Mesodermal cell (in vitro differentiated cells): ENCODE results near the gene DSN1. TPM values are rescaled to one million over a fixed set of nuclear protein-coding genes. Genes with fewer than 3 reads are reported as not detected.

Experiments used
- H3K27ac ChIP-seq: 2 replicates; pipeline ENCODE4 v1.7.0; 2013; ENCODE audit warnings: mild to moderate bottlenecking, low read depth, low read length, moderate library complexity; ENCODE audit not compliant: severe bottlenecking
- H3K36me3 ChIP-seq: 2 replicates; pipeline ENCODE4 v1.7.1; 2013; ENCODE audit warnings: mild to moderate bottlenecking, low read length, moderate library complexity; ENCODE audit not compliant: control insufficient read depth, insufficient read depth
- H3K4me1 ChIP-seq: one replicate; pipeline ENCODE4 v1.7.1; 2013; ENCODE audit warnings: mild to moderate bottlenecking, low read length; ENCODE audit not compliant: insufficient read depth, control insufficient read depth, poor library complexity, severe bottlenecking
- H3K4me3 ChIP-seq: 2 replicates; pipeline ENCODE4 v1.7.0; 2013; ENCODE audit warnings: low read length, control low read depth, mild to moderate bottlenecking; ENCODE audit not compliant: insufficient read depth, poor library complexity, severe bottlenecking; ENCODE audit errors: extremely low read depth
- H3K9me3 ChIP-seq: 2 replicates; pipeline ENCODE4 v1.7.1; 2013; ENCODE audit warnings: mild to moderate bottlenecking, low read length, moderate library complexity; ENCODE audit not compliant: control insufficient read depth
- WGBS, 2 experiments: methylation state at CpG; one replicate each; pipeline ENCODE4 v1.1.5; 2013; ENCODE audit warnings: missing lambda C conversion rate in 2 of 2; ENCODE audit not compliant: insufficient coverage in 2 of 2; 5-methylcytosine and 5-hydroxymethylcytosine counted together
- polyA plus RNA-seq, 2 experiments: library from polyadenylated mRNA; stranded (reverse); fragments of 50-300 nt; gene quantifications; one replicate each; pipeline ENCODE4 v1.2.3, GENCODE V29; 2013

The DSN1 gene, protein sequence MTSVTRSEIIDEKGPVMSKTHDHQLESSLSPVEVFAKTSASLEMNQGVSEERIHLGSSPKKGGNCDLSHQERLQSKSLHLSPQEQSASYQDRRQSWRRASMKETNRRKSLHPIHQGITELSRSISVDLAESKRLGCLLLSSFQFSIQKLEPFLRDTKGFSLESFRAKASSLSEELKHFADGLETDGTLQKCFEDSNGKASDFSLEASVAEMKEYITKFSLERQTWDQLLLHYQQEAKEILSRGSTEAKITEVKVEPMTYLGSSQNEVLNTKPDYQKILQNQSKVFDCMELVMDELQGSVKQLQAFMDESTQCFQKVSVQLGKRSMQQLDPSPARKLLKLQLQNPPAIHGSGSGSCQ
- polyA plus RNA-seq (2013, experiment 1 of 2) = 19.1 TPM
- 18.1 TPM for polyA plus RNA-seq (2013, experiment 2 of 2)

GRCh38 chr20:36773597-36774390, at the start of gene DSN1:
Gene DSN1 (minus strand): TSS chr20:36773763. CDS start chr20:36771458, 2,305 bp downstream.
- peaks cover 6% of the 10 kb centered on the region for H3K4me1 ChIP-seq

DNA sequence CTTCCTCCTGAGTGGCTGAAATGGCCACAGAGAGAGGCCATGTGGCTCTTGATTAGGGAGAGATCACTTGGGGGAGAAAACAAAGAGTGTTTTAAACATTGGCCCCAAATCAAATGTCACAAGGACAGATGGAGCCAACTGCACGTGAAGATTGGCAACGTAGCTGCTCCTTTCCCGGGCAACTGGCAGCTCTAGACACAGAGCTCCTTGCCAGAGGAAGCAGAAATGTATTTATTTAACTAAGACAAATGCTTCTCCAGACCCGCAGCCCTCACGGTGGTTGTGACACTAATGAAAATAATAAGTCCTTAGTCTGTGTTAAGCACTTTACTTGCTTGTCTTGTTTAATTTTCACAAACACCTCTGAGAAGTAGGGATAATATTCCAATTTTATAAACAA, 49.6 kb upstream of the DSN1 start:
- H3K9me3 ChIP-seq = no peaks in the 10 kb centered on the region
- H3K27ac ChIP-seq = no peak overlapping the region
- WGBS, 2 experiments = 92 to 100% methylated on average over 2 to 4 of the region's 5 CpGs
- no peak overlapping the region for H3K4me3 ChIP-seq
- H3K4me1 ChIP-seq = peaks cover 4% of the 10 kb centered on the region
- peaks cover 72% of the 10 kb centered on the region for H3K36me3 ChIP-seq

More at GRCh38 chr20:36773597-36774390, at the start of gene DSN1:
- Histone ChIP-seq H3K36me3 (peaks cover 6% of the 10 kb centered on the region), H3K27ac (peak within 1 kb of the TSS; percentile 98), H3K9me3 (no peaks in the 10 kb centered on the region), H3K4me3 (peak within 1 kb of the TSS; percentile 77)
- WGBS, 2 experiments = 0% methylated on average over 32 to 42 of the region's 61 CpGs

DNA sequence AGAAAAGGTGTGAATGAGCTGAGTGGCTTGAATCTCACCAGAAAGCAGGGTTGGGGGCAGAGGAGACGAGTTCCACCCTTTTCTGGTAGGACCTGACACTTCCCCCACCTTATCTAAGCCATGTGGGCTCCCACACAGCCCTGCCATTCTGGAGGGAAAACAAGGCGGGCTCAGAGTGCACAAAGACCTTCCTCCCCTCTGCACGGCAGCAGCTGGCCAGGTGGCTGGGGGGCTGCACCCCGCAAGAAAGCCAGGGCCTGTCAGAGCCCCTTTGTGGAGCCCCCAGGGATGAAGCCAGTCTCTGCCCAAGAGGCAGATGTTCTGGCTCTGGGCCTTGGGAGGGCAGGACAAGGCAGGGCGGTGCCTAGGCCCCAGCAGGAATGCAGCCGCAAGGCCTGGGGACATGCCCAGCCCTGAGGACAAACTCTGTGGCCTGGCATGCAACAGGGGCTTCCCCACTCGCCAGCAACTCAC, 48.4 kb upstream of the DSN1 start:
- Histone ChIP-seq H3K9me3 (no peaks in the 10 kb centered on the region), H3K36me3 (peaks cover 75% of the 10 kb centered on the region), H3K27ac (no peak overlapping the region), H3K4me1 (peaks cover 4% of the 10 kb centered on the region), H3K4me3 (no peak overlapping the region)
- 70 to 81% methylated on average over 4 to 6 of the region's 7 CpGs for WGBS, 2 experiments

- no peaks in the 10 kb centered on the region for H3K9me3 ChIP-seq
- peaks cover 79% of the 10 kb centered on the region for H3K36me3 ChIP-seq
- peaks cover 4% of the 10 kb centered on the region for H3K4me1 ChIP-seq
- no peak overlapping the region for H3K4me3 ChIP-seq
- 100% methylated on average over 1 of the region's 5 CpGs; no CpG with 5 or more reads in 1 of the 2 experiments for WGBS, 2 experiments
- H3K27ac ChIP-seq = no peak overlapping the region
Observed at GRCh38 chr20:36820928-36821327, 47.4 kb upstream of the DSN1 start.

DNA sequence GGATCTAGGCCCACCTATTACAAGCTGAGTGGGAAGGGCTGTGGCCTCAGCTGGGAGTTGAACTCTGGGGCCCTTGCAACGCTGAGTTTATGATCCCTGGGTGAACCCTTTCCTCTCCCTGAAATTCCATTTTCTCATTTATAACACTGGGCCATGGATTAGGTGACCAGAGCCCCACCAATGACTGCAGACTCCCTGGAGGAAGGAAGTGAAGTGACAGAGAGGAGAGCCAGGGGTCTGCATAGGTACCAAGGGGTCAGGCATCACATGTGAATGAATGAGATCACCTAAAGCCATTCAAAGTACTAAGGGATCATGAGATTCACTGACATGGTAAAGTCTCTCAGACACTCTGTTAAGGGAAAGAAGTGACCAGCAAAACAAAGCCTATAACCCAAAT, 46.5 kb upstream of the DSN1 start:
- H3K27ac ChIP-seq = no peak overlapping the region
- no peak overlapping the region for H3K4me3 ChIP-seq
- H3K36me3 ChIP-seq = peaks cover 80% of the 10 kb centered on the region
- no peaks in the 10 kb centered on the region for H3K9me3 ChIP-seq
- H3K4me1 ChIP-seq = peaks cover 4% of the 10 kb centered on the region
- 33 to 100% methylated on average over 1 of the region's 1 CpG for WGBS, 2 experiments

- H3K9me3 ChIP-seq = no peaks in the 10 kb centered on the region
- H3K36me3 ChIP-seq = peaks cover 80% of the 10 kb centered on the region
- H3K4me1 ChIP-seq = peaks cover 4% of the 10 kb centered on the region
- H3K27ac ChIP-seq = no peak overlapping the region
- no peak overlapping the region for H3K4me3 ChIP-seq
- WGBS, 2 experiments = 43 to 49% methylated on average over 5 of the region's 5 CpGs
Observed at GRCh38 chr20:36819659-36820058, 46.1 kb upstream of the DSN1 start.

DNA sequence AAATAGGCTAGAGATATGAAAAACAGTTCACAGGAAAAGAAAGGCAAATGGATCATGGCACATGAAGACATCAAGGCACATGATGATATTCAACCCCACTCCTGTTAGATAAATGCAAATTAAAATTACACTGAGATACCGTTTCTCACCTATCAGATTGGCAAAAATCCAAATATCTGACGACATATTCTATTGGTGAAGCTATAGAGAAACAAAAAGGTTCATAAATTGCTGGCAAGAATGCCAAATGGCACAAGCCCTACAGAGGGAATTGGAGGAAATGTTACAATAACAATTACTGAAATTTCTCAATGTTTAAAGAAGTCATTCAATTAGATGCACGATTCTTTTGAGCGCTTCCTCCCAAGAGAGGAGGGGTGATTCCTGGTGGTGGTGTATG, 45.3 kb upstream of the DSN1 start:
- H3K4me3 ChIP-seq = no peak overlapping the region
- H3K4me1 ChIP-seq = peaks cover 4% of the 10 kb centered on the region
- no peak overlapping the region for H3K27ac ChIP-seq
- no CpG with 5 or more reads among the region's 4 CpGs for WGBS, 2 experiments
- peaks cover 82% of the 10 kb centered on the region for H3K36me3 ChIP-seq
- H3K9me3 ChIP-seq = no peaks in the 10 kb centered on the region

- no CpG with 5 or more reads among the region's 1 CpG for WGBS, 2 experiments
- H3K9me3 ChIP-seq = no peaks in the 10 kb centered on the region
- peaks cover 84% of the 10 kb centered on the region for H3K36me3 ChIP-seq
- no peak overlapping the region for H3K27ac ChIP-seq
- no peak overlapping the region for H3K4me3 ChIP-seq
- peaks cover 4% of the 10 kb centered on the region for H3K4me1 ChIP-seq
Observed at GRCh38 chr20:36818185-36818584, 44.6 kb upstream of the DSN1 start.

DNA sequence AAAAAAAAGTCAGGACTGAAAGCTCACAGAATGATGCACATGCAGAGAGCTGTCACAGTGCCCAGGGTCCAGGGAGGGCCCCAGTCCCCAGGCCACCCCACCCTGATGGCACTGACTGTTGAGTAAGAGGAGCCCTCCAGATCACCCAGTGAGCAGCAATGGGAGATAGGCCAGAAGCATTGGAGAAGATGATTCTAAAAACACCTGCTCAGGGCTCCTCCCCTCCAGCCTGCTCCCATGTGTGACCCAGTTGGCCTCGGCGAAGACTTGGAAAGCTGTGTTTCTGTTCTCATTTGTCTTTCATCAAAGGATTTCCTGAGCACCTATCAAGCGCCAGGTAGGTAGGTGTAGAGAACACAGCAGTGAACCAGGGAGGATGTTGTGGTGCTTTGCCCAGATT, 43.9 kb upstream of the DSN1 start:
- H3K4me3 ChIP-seq = no peak overlapping the region
- 100% methylated on average over 3 of the region's 3 CpGs for WGBS, 2 experiments
- no peak overlapping the region for H3K27ac ChIP-seq
- H3K36me3 ChIP-seq = peaks cover 87% of the 10 kb centered on the region
- no peaks in the 10 kb centered on the region for H3K9me3 ChIP-seq
- H3K4me1 ChIP-seq = peaks cover 4% of the 10 kb centered on the region

GRCh38 chr20:36815454-36816091, 42.0 kb upstream of the DSN1 start:
- Histone ChIP-seq H3K27ac (no peak overlapping the region), H3K9me3 (no peaks in the 10 kb centered on the region), H3K4me1 (no peaks in the 10 kb centered on the region), H3K36me3 (peaks cover 94% of the 10 kb centered on the region), H3K4me3 (no peak overlapping the region)
- WGBS, 2 experiments = 96 to 97% methylated on average over 49 of the region's 49 CpGs
